Smooth muscle cell (in vitro differentiated cells): ENCODE measurements around the gene ZCCHC7. TPM values are rescaled to one million over a fixed set of nuclear protein-coding genes. Genes with fewer than 3 reads are reported as not detected.

Source experiments
- DNase-seq: peaks from one replicate; lab custom pipeline; 2025; ENCODE audit not compliant: unreplicated experiment; lab: John Stamatoyannopoulos, UW
- H2AFZ ChIP-seq: fragments of 200-600 bp; sonication (generic); 2 replicates; pipeline ENCODE4 v1.6.0; 2016; ENCODE audit warnings: antibody characterized with exemption, low read depth, mild to moderate bottlenecking
- H3F3A ChIP-seq: fragments of 200-600 bp; sonication (generic); 2 replicates; pipeline ENCODE4 v1.6.0; 2017; ENCODE audit warnings: antibody characterized with exemption, low read depth
- H3K27ac ChIP-seq: fragments of 200-600 bp; sonication (generic); 2 replicates; pipeline ENCODE4 v1.5.1; 2016; ENCODE audit warnings: low read depth, mild to moderate bottlenecking
- H3K27me3 ChIP-seq: fragments of 200-600 bp; sonication (generic); 2 replicates; pipeline ENCODE4 v1.6.1; 2016; ENCODE audit warnings: low read depth, mild to moderate bottlenecking
- H3K36me3 ChIP-seq: fragments of 200-600 bp; sonication (generic); 2 replicates; pipeline ENCODE4 v1.5.1; 2016; ENCODE audit warnings: low read depth
- H3K4me1 ChIP-seq: fragments of 200-600 bp; sonication (generic); 2 replicates; pipeline ENCODE4 v1.5.1; 2016; ENCODE audit warnings: low read depth
- H3K4me2 ChIP-seq: fragments of 200-600 bp; sonication (generic); 2 replicates; pipeline ENCODE4 v1.6.0; 2016; ENCODE audit warnings: mild to moderate bottlenecking
- H3K4me3 ChIP-seq: fragments of 200-600 bp; sonication (generic); 2 replicates; pipeline ENCODE4 v1.5.1; 2016; ENCODE audit warnings: mild to moderate bottlenecking
- H3K79me2 ChIP-seq: fragments of 200-600 bp; sonication (generic); 2 replicates; pipeline ENCODE4 v1.6.0; 2016; ENCODE audit warnings: low read depth, mild to moderate bottlenecking
- H3K9ac ChIP-seq: fragments of 200-600 bp; sonication (generic); 2 replicates; pipeline ENCODE4 v1.6.0; 2016; ENCODE audit warnings: low read depth
- H3K9me3 ChIP-seq: fragments of 200-600 bp; sonication (generic); replicated peaks from 2 replicates; pipeline ENCODE4 v1.5.1; 2016; ENCODE audit warnings: low read depth
- H4K20me1 ChIP-seq: fragments of 200-600 bp; sonication (generic); 2 replicates; pipeline ENCODE4 v1.6.0; 2016; ENCODE audit warnings: low read depth
- CTCF ChIP-seq: fragments of 200-600 bp; sonication (generic); IDR thresholded peaks from 2 replicates; pipeline ENCODE4 v1.5.1; 2017; ENCODE audit warnings: borderline replicate concordance, mild to moderate bottlenecking, antibody characterized with exemption; ENCODE audit not compliant: insufficient read depth, poor library complexity, severe bottlenecking
- WGBS: methylation state at CpG from one replicate; pipeline ENCODE4 v1.1.7; 2016; ENCODE audit warnings: low lambda C conversion rate; 5-methylcytosine and 5-hydroxymethylcytosine counted together
- polyA plus RNA-seq: library from polyadenylated mRNA; unstranded; fragments of >200 nt; fragmentation: Nextera tagmentation; extraction: Ambion mirVana; gene quantifications from 2 replicates; pipeline ENCODE4 v1.2.1, GENCODE V29; 2016
- total RNA-seq: library from RNA; depleted of rRNA; stranded (reverse); fragments of >200 nt; gene quantifications from 2 replicates; pipeline ENCODE4 v1.2.3, GENCODE V29; 2014

The ZCCHC7 gene
- total and polyA plus RNA-seq, 2 experiments from 2014 or later, result 19.0 to 24.7 TPM

GRCh38 chr9:37191403-37192089 is 71.2 kb downstream of the ZCCHC7 start:
- DNase-seq, result no peak
- WGBS, result 79% methylated on average over 4 of the region's 4 CpGs
- no peak overlapping the region for H3K4me3 ChIP-seq

GRCh38 chr9:37192803-37193202 is 72.4 kb downstream of the ZCCHC7 start:
- H4K20me1 ChIP-seq, result peaks cover 37% of the 10 kb centered on the region
- H3K9ac ChIP-seq, result no peak overlapping the region
- no peaks in the 10 kb centered on the region for H3F3A ChIP-seq
- no peaks in the 10 kb centered on the region for H3K9me3 ChIP-seq
- no peak for DNase-seq
- H3K4me3 ChIP-seq, result no peak overlapping the region
- no peak overlapping the region for H3K27ac ChIP-seq
- no peak overlapping the region for H3K4me2 ChIP-seq
- no peaks in the 10 kb centered on the region for H3K27me3 ChIP-seq
- no peak overlapping the region for H2AFZ ChIP-seq
- H3K4me1 ChIP-seq, result peaks cover 57% of the 10 kb centered on the region
- no peak for TF ChIP-seq CTCF
- no peaks in the 10 kb centered on the region for H3K79me2 ChIP-seq
- no peaks in the 10 kb centered on the region for H3K36me3 ChIP-seq

More at GRCh38 chr9:37191403-37192089, 71.2 kb downstream of the ZCCHC7 start:
- H3K27ac ChIP-seq, result no peak overlapping the region
- H3K79me2 ChIP-seq, result no peaks in the 10 kb centered on the region
- peaks cover 34% of the 10 kb centered on the region for H4K20me1 ChIP-seq
- no peaks in the 10 kb centered on the region for H3K9me3 ChIP-seq
- TF ChIP-seq CTCF, result no peak
- H3K4me1 ChIP-seq, result peaks cover 45% of the 10 kb centered on the region
- H3K27me3 ChIP-seq, result no peaks in the 10 kb centered on the region
- H3K9ac ChIP-seq, result no peak overlapping the region
- no peak overlapping the region for H3K4me2 ChIP-seq
- no peak overlapping the region for H2AFZ ChIP-seq
- no peaks in the 10 kb centered on the region for H3F3A ChIP-seq
- H3K36me3 ChIP-seq, result no peaks in the 10 kb centered on the region

- no peak for DNase-seq
Observed at GRCh38 chr9:37197158-37198038, 77.0 kb downstream of the ZCCHC7 start.

More at GRCh38 chr9:37197158-37198038, 77.0 kb downstream of the ZCCHC7 start:
- TF ChIP-seq CTCF, result no peak
- no peaks in the 10 kb centered on the region for H3K9me3 ChIP-seq
- WGBS, result 61% methylated on average over 4 of the region's 4 CpGs
- peak overlapping the region; percentile 66 for H3K4me2 ChIP-seq
- peaks cover under 1% of the 10 kb centered on the region for H3K36me3 ChIP-seq
- peaks cover 1% of the 10 kb centered on the region for H3K79me2 ChIP-seq
- no peaks in the 10 kb centered on the region for H3K27me3 ChIP-seq
- H2AFZ ChIP-seq, result no peak overlapping the region
- H3F3A ChIP-seq, result peaks cover 7% of the 10 kb centered on the region
- peaks cover 71% of the 10 kb centered on the region for H3K4me1 ChIP-seq
- peaks cover 60% of the 10 kb centered on the region for H4K20me1 ChIP-seq
- no peak overlapping the region for H3K9ac ChIP-seq
- H3K27ac ChIP-seq, result no peak overlapping the region
- no peak overlapping the region for H3K4me3 ChIP-seq
